Parathyroid adenoma (tissue), 2 donors: ENCODE results near the gene WDR62.

Experiments used
- H2AFZ ChIP-seq: fragments of 300-600 bp; sonication (generic); one replicate; pipeline ENCODE4 v1.7.0; 2017; ENCODE audit warnings: antibody characterized with exemption, mild to moderate bottlenecking
- H3K27ac ChIP-seq: fragments of 300-600 bp; sonication (generic); one replicate; pipeline ENCODE4 v1.7.0; 2017
- H3K27me3 ChIP-seq: fragments of 300-600 bp; sonication (generic); one replicate; pipeline ENCODE4 v1.7.0; 2017; ENCODE audit warnings: low read length; ENCODE audit not compliant: control insufficient read depth, insufficient read depth
- H3K36me3 ChIP-seq: fragments of 300-600 bp; sonication (generic); one replicate; pipeline ENCODE4 v1.7.0; 2017; ENCODE audit warnings: low read length; ENCODE audit not compliant: control insufficient read depth, insufficient read depth
- H3K4me1 ChIP-seq: fragments of 300-600 bp; sonication (generic); one replicate; pipeline ENCODE4 v1.7.0; 2017; ENCODE audit warnings: control low read depth
- H3K4me2 ChIP-seq: fragments of 300-600 bp; sonication (generic); one replicate; pipeline ENCODE4 v1.7.0; 2017; ENCODE audit warnings: low read length
- H3K4me3 ChIP-seq: fragments of 300-600 bp; sonication (generic); one replicate; pipeline ENCODE4 v1.7.0; 2017; ENCODE audit warnings: low read depth, low read length
- H3K79me2 ChIP-seq: fragments of 300-600 bp; sonication (generic); one replicate; pipeline ENCODE4 v1.7.0; 2017; ENCODE audit warnings: control low read depth
- H3K9ac ChIP-seq: fragments of 300-600 bp; sonication (generic); one replicate; pipeline ENCODE4 v1.7.0; 2017; ENCODE audit warnings: mild to moderate bottlenecking
- H3K9me3 ChIP-seq: fragments of 300-600 bp; sonication (generic); one replicate; pipeline ENCODE4 v1.7.0; 2017; ENCODE audit warnings: low read length; ENCODE audit not compliant: control insufficient read depth
- TF ChIP-seq, protein P1 (sequence below): fragments of 300-600 bp; sonication (generic); IDR thresholded peaks from one replicate; pipeline ENCODE4 v1.7.0; 2017; ENCODE audit warnings: antibody characterized with exemption, mild to moderate bottlenecking
- donor health status: primary hyperparathyroidism.

The WDR62 gene

GRCh38 chr19:36046443-36047050 lies 8.2 kb upstream of the WDR62 start:
- no peak overlapping the region for H3K4me3 ChIP-seq
- H3K79me2 ChIP-seq = peaks cover 19% of the 10 kb centered on the region
- H3K4me1 ChIP-seq = no peaks in the 10 kb centered on the region
- H3K36me3 ChIP-seq = no peaks in the 10 kb centered on the region
- no peak overlapping the region for H3K27ac ChIP-seq
- H3K4me2 ChIP-seq = no peak overlapping the region
- TF ChIP-seq, protein P1, sequence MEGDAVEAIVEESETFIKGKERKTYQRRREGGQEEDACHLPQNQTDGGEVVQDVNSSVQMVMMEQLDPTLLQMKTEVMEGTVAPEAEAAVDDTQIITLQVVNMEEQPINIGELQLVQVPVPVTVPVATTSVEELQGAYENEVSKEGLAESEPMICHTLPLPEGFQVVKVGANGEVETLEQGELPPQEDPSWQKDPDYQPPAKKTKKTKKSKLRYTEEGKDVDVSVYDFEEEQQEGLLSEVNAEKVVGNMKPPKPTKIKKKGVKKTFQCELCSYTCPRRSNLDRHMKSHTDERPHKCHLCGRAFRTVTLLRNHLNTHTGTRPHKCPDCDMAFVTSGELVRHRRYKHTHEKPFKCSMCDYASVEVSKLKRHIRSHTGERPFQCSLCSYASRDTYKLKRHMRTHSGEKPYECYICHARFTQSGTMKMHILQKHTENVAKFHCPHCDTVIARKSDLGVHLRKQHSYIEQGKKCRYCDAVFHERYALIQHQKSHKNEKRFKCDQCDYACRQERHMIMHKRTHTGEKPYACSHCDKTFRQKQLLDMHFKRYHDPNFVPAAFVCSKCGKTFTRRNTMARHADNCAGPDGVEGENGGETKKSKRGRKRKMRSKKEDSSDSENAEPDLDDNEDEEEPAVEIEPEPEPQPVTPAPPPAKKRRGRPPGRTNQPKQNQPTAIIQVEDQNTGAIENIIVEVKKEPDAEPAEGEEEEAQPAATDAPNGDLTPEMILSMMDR = no peak
- no peaks in the 10 kb centered on the region for H3K27me3 ChIP-seq
- H3K9ac ChIP-seq = no peak overlapping the region
- no peaks in the 10 kb centered on the region for H3K9me3 ChIP-seq
- H2AFZ ChIP-seq = no peak overlapping the region

DNA sequence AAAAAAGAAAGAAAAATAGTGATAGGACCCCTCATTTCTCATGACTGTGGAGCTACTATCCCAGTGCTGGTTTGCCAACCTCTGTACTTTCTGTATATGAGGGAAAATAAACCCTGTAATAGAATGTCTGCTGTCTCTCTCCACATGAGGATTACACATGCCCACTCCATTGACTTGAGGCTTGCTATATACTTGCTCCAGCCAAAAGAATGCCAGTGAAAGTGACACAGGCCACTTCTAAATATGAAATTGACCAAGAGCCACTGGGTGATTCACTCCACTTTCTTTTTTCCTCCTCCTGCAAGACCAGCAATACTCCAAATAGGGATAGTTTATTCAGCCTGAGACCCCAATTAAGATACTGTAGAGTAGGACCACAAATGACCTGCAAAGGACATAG lies 6.9 kb upstream of the WDR62 start:
- no peak overlapping the region for H3K4me2 ChIP-seq
- H3K36me3 ChIP-seq = no peaks in the 10 kb centered on the region
- no peak overlapping the region for H3K9ac ChIP-seq
- peaks cover 19% of the 10 kb centered on the region for H3K79me2 ChIP-seq
- no peak overlapping the region for H2AFZ ChIP-seq
- H3K9me3 ChIP-seq = no peaks in the 10 kb centered on the region
- no peak overlapping the region for H3K27ac ChIP-seq
- H3K4me1 ChIP-seq = no peaks in the 10 kb centered on the region
- H3K4me3 ChIP-seq = no peak overlapping the region
- H3K27me3 ChIP-seq = no peaks in the 10 kb centered on the region
- TF ChIP-seq, protein P1 = no peak

DNA sequence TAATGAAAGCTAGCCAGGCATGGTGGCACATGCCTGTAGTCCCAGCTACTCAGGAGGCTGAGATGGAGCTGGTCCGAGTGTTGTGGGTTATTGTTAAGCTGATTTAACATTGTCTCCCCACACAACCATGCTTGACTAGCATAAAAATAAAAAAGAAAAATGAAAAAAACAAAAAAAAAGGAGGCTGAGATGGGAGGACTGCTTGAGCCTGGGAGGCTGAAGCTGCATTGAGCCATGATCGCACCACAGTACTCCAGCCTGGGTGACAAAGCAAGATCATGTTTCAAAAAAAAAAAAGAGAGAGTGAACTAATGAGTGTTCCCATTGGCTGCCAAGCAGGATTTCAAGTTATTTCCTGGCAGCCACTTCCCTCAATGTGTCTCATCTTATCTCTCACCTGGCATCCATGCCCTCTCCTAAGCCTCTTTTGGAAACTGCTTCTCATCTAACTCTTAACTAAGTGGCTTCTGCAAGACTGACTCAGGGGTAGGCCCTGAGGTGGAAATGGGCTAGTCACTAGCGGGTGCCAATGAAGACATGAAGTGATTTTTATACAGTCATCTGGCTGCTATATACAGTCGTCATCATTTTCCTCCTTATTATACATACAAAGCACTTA lies 5.5 kb upstream of the WDR62 start:
- TF ChIP-seq, protein P1 = no peak
- H3K4me2 ChIP-seq = no peak overlapping the region
- H3K27me3 ChIP-seq = no peaks in the 10 kb centered on the region
- no peak overlapping the region for H2AFZ ChIP-seq
- no peak overlapping the region for H3K9ac ChIP-seq
- no peaks in the 10 kb centered on the region for H3K36me3 ChIP-seq
- H3K79me2 ChIP-seq = peaks cover 19% of the 10 kb centered on the region
- H3K9me3 ChIP-seq = no peaks in the 10 kb centered on the region
- no peaks in the 10 kb centered on the region for H3K4me1 ChIP-seq
- no peak overlapping the region for H3K27ac ChIP-seq
- H3K4me3 ChIP-seq = no peak overlapping the region

GRCh38 chr19:36051236-36051635 lies 3.5 kb upstream of the WDR62 start:
- Histone ChIP-seq H3K27me3 (no peaks in the 10 kb centered on the region), H3K27ac (no peak overlapping the region), H3K4me3 (no peak overlapping the region), H2AFZ (no peak overlapping the region), H3K79me2 (peaks cover 13% of the 10 kb centered on the region), H3K4me2 (no peak overlapping the region), H3K9me3 (no peaks in the 10 kb centered on the region), H3K36me3 (no peaks in the 10 kb centered on the region), H3K4me1 (no peaks in the 10 kb centered on the region), H3K9ac (no peak overlapping the region)
- TF ChIP-seq, protein P1 = no peak

GRCh38 chr19:36051637-36052036 lies 3.1 kb upstream of the WDR62 start:
- H3K79me2 ChIP-seq = peaks cover 9% of the 10 kb centered on the region
- no peaks in the 10 kb centered on the region for H3K27me3 ChIP-seq
- no peak overlapping the region for H3K4me2 ChIP-seq
- no peak overlapping the region for H3K27ac ChIP-seq
- no peaks in the 10 kb centered on the region for H3K36me3 ChIP-seq
- H2AFZ ChIP-seq = no peak overlapping the region
- TF ChIP-seq, protein P1 = no peak
- H3K4me1 ChIP-seq = no peaks in the 10 kb centered on the region
- no peak overlapping the region for H3K4me3 ChIP-seq
- no peak overlapping the region for H3K9ac ChIP-seq
- H3K9me3 ChIP-seq = no peaks in the 10 kb centered on the region
